ENCODE data around the gene POU2F2.

Gene POU2F2

DNA sequence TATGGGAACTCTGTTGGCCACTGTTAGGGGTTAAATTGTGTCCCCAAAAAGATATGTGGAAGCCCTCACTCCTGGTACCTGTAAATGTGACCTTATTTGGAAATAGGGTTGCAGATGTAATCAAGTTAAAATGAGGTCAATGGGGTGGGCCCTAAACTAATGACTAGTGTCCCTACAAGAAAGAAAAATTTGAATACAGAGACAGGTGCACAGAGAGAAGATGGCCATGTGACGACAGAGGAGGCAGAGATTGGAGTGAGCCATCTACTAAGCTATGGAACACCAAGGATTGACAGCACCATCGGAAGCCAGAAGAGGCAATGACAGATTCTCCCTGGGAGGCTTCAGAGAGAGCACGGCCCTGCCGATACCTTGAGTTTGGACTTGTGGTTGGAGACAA is 16.5 kb downstream of the POU2F2 start:
- H3K9ac ChIP-seq (ENCODE audit: low read length) = peak overlapping the region; percentile 47; the same call in 1 of the 2 replicates
- no peak for TF ChIP-seq EZH2phosphoT487 (conservative IDR thresholded peaks at IDR 0.05; ENCODE audit: low read length)
- TF ChIP-seq, protein P1, sequence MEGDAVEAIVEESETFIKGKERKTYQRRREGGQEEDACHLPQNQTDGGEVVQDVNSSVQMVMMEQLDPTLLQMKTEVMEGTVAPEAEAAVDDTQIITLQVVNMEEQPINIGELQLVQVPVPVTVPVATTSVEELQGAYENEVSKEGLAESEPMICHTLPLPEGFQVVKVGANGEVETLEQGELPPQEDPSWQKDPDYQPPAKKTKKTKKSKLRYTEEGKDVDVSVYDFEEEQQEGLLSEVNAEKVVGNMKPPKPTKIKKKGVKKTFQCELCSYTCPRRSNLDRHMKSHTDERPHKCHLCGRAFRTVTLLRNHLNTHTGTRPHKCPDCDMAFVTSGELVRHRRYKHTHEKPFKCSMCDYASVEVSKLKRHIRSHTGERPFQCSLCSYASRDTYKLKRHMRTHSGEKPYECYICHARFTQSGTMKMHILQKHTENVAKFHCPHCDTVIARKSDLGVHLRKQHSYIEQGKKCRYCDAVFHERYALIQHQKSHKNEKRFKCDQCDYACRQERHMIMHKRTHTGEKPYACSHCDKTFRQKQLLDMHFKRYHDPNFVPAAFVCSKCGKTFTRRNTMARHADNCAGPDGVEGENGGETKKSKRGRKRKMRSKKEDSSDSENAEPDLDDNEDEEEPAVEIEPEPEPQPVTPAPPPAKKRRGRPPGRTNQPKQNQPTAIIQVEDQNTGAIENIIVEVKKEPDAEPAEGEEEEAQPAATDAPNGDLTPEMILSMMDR (IDR thresholded peaks at IDR 0.05; ENCODE audit: insufficient read depth, low read length, poor library complexity, severe bottlenecking) = no peak

GRCh38 chr19:42115219-42115618 is 17.0 kb downstream of the POU2F2 start:
- H3K4me2 ChIP-seq (ENCODE audit: low read depth, low read length, poor library complexity, severe bottlenecking) = peak overlapping the region; percentile 62
- no peaks in the 10 kb centered on the region for H4K20me1 ChIP-seq (ENCODE audit: low read depth, low read length)
- H3K9ac ChIP-seq (ENCODE audit: low read length) = peak overlapping the region; percentile 47; the same call in 1 of the 2 replicates
- H3K4me3 ChIP-seq (ENCODE audit: insufficient read depth, low read length, poor library complexity, severe bottlenecking) = no peak overlapping the region
- H3K36me3 ChIP-seq (ENCODE audit: low read length) = no peaks in the 10 kb centered on the region
- H3K27me3 ChIP-seq (ENCODE audit: low read length) = no peaks in the 10 kb centered on the region
- H3K79me2 ChIP-seq (ENCODE audit: insufficient read depth, low read length) = no peaks in the 10 kb centered on the region
- H3K9me2 ChIP-seq (replicated peaks; ENCODE audit: insufficient read depth, low read length) = no peaks in the 10 kb centered on the region
- peaks cover 41% of the 10 kb centered on the region for H3F3A ChIP-seq (ENCODE audit: insufficient read depth)
- TF ChIP-seq, protein P1 (IDR thresholded peaks at IDR 0.05; ENCODE audit: insufficient read depth, low read length, poor library complexity, severe bottlenecking) = no peak
- no peak for TF ChIP-seq EZH2phosphoT487 (conservative IDR thresholded peaks at IDR 0.05; ENCODE audit: low read length)
- peak overlapping the region; percentile 96 for H3K27ac ChIP-seq (ENCODE audit: low read depth, low read length)
- no peaks in the 10 kb centered on the region for H3K9me3 ChIP-seq (ENCODE audit: insufficient read depth, low read length)
- H2AFZ ChIP-seq (ENCODE audit: low read depth, low read length, severe bottlenecking) = no peak overlapping the region

More for the DNA sequence above, 16.5 kb downstream of the POU2F2 start:
- Histone ChIP-seq H3K27ac (ENCODE audit: low read depth, low read length) (peak overlapping the region; percentile 96), H3F3A (ENCODE audit: insufficient read depth) (peaks cover 43% of the 10 kb centered on the region), H3K4me3 (ENCODE audit: insufficient read depth, low read length, poor library complexity, severe bottlenecking) (no peak overlapping the region), H3K4me2 (ENCODE audit: low read depth, low read length, poor library complexity, severe bottlenecking) (peak overlapping the region; percentile 62), H3K36me3 (ENCODE audit: low read length) (0 out of 2 replicates have a peak, but pooled peaks cover 3% of the 10 kb centered on the region), H3K79me2 (ENCODE audit: insufficient read depth, low read length) (no peaks in the 10 kb centered on the region), H2AFZ (ENCODE audit: low read depth, low read length, severe bottlenecking) (no peak overlapping the region), H3K9me2 (replicated peaks; ENCODE audit: insufficient read depth, low read length) (no peaks in the 10 kb centered on the region), H3K9me3 (ENCODE audit: insufficient read depth, low read length) (no peaks in the 10 kb centered on the region), H3K27me3 (ENCODE audit: low read length) (no peaks in the 10 kb centered on the region), H4K20me1 (ENCODE audit: low read depth, low read length) (no peaks in the 10 kb centered on the region)

DNA sequence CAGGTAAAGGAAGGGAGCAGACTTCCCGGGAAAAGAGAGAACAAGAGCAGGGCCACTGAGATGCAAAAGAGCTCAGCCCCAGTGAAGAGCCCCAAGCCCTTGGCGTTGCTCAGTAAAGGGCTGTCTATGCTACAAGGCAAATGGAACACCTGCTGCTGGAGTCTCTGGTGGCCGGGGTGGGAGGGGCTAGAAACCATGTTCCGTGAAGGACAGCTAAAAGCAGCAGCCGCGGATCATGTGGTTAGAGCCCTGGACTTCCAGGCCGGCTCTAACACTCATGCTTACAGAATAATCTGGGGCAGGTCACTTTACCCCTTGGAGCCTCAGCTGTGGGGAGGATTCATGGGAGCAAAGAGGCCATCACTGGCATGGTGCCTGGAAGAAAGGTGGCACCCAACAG is 17.8 kb downstream of the POU2F2 start:
- Histone ChIP-seq H4K20me1 (ENCODE audit: low read depth, low read length) (no peaks in the 10 kb centered on the region), H3K4me2 (ENCODE audit: low read depth, low read length, poor library complexity, severe bottlenecking) (peak overlapping the region; percentile 62), H3K9ac (ENCODE audit: low read length) (peak overlapping the region; percentile 47), H3K9me2 (replicated peaks; ENCODE audit: insufficient read depth, low read length) (no peaks in the 10 kb centered on the region), H3K9me3 (ENCODE audit: insufficient read depth, low read length) (no peaks in the 10 kb centered on the region), H3F3A (ENCODE audit: insufficient read depth) (peaks cover 42% of the 10 kb centered on the region), H3K27me3 (ENCODE audit: low read length) (no peaks in the 10 kb centered on the region), H3K79me2 (ENCODE audit: insufficient read depth, low read length) (no peaks in the 10 kb centered on the region), H2AFZ (ENCODE audit: low read depth, low read length, severe bottlenecking) (no peak overlapping the region), H3K36me3 (ENCODE audit: low read length) (no peaks in the 10 kb centered on the region), H3K27ac (ENCODE audit: low read depth, low read length) (peak overlapping the region; percentile 96), H3K4me3 (ENCODE audit: insufficient read depth, low read length, poor library complexity, severe bottlenecking) (no peak overlapping the region)
- TF ChIP-seq EZH2phosphoT487 (conservative IDR thresholded peaks at IDR 0.05; ENCODE audit: low read length) = no peak
- TF ChIP-seq, protein P1 (IDR thresholded peaks at IDR 0.05; ENCODE audit: insufficient read depth, low read length, poor library complexity, severe bottlenecking) = no peak
